ENCODE data around the gene PRR33. TPM values are rescaled to one million over a fixed set of nuclear protein-coding genes. Genes with fewer than 3 reads are reported as not detected.
A peak's percentile ranks its signal among the peaks of the same experiment; 100 is the strongest.
"Not testable (repeated sequence)": the region's sequence is repeated elsewhere in the genome, so short reads cannot be mapped to it uniquely, and the experiment has no call there.

PRR33 gene
- total RNA-seq, 1 experiment from 2014 or later = not detected

DNA sequence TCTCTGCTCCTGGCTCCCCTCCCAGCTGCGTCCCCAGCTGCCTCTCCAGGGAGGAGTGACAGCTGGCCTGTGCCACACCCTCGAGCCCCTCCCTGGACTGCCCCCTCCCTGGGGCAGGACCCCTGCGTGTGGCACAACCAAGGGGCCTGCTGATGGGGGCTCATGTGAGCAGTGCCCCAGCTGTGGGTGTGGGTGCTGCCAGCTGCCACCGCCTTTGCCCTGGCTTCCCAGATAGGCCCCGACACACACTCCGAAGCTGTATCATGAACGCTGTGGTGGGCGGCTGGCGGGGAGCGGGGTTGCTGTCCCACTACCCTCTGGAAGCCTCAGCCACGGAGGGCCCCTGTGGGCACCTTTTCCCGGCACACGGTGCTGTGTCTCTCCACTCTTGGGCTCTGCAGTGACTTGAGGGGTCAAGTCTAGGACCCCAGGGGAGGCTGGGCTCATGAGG is 15.8 kb downstream of the PRR33 start:
- not testable (repeated sequence) for DNase-seq (ENCODE audit: low read depth)

DNA sequence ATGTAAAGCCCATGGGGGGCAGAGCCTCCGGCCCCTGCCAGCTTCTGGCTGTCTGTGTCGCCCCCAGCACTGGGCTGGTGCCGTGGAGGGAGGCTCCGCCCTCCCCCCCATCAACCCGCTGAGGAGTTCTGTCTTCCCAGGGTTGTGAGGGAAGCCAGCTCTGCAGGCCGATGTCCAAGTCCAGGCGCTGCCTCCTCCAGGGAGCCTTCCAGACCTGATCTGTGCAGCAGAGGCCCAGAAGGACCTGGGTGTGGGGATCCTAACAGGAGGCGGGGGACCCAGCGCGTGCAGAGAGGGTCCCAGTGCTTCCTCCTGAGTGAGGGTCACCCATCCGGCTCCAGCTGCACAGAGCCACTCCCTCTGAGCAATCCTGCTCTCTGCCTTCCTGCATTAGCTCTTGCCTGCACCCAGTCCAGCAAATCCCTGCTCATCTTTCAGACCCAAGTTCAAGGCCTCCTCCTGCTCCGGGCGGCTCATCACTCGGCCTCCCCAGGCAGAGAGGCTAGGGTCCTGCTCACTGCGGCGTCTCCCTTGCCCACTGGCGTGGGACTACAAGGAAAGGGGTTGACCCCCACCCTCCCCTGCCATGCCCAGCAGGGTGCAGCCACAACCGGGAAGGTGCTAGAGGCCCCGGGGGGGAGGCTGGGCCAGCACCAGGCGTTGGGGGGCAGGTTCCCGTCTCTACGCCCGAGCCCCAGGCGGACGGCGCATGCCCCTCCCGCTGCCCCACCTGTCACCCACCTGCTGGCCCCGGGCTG is 16.4 kb downstream of the PRR33 start:
- no peak for DNase-seq (ENCODE audit: low read depth)

DNA sequence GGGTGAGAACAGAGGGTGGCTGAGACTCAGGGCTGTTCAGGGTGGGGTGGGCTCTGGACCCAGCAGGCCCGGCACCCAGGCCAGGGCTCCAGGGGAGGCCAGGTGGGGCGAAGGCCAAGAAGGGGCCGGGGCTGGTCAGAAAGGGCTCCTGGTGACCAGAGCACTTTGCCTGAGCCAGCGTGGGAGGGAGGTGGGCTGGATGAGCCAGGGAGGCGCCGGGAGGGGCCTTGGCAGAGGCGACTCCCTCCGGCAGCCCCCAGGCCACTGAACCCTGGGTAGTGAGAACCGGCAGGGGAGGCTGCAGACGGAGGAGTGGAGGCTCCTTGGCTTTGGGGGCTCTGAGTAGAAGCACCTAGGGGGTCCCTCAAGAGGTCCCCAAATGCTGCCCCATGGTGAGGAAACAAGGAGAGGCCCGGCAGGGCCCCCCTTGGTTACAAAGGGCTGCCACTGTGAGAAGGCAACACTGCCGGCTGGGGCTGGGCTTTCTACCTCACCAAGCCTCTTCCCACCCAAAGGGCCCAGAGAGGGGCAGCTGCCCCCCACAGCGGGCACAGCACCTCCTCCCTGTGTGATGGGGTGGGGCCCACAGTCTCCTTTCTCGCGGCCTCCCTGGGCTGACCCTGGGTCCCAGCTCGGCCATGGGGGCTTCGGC is 17.1 kb downstream of the PRR33 start:
- DNase-seq (ENCODE audit: low read depth) = not testable (repeated sequence)

DNA sequence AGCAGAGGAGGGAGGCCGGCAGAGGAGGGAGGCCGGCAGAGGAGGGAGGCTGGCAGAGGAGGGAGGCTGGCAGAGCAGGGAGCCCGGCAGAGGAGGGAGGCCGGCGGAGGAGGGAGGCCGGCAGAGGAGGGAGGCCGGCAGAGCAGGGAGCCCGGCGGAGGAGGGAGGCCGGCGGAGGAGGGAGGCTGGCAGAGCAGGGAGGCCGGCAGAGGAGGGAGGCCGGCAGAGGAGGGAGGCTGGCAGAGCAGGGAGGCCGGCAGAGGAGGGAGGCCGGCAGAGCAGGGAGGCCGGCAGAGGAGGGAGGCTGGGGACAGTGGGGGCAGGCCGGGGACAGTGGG is 17.9 kb downstream of the PRR33 start:
- DNase-seq (ENCODE audit: low read depth) = not testable (repeated sequence)

DNA sequence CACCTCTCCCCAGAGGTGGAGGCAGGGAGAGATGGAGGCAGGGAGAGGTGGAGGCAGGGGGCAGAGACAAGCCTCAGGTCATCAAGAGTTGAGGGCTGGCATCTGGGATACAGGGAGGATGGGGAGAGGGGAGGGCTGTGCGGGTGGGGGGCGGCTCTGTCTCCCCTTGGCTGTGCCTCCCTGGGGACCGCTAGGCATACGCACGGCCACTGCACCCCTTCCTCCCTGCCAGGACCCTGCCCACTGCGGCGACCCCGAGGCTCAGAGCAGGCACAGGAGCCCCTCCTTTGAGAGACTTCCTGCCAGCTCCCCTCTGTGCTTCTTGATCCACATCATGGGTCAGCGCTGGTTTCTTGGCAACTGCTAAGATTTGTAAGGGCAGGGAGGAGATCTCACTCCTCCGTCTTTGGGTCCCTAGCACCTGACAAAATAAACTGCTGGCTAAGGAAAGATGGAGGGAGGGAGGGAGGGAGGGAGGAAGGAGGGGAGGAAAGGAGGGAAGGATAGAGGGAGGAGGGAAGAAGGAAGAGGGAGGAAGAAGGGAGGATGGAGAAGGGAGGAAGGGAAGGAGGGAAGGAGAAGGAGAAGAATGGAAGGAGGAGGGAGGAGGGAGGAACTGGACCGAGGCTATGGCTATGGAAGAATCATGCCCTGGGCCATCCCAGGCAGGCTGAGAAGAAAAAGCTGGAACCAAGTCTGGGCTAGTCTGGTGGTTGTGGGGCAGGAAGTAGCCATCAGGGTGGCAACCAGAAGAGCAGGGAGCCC is 18.5 kb downstream of the PRR33 start:
- peak; percentile 58 for DNase-seq (ENCODE audit: low read depth)

GRCh38 chr11:1872267-1872985 is 19.3 kb downstream of the PRR33 start:
- no peak for DNase-seq (ENCODE audit: low read depth)

DNA sequence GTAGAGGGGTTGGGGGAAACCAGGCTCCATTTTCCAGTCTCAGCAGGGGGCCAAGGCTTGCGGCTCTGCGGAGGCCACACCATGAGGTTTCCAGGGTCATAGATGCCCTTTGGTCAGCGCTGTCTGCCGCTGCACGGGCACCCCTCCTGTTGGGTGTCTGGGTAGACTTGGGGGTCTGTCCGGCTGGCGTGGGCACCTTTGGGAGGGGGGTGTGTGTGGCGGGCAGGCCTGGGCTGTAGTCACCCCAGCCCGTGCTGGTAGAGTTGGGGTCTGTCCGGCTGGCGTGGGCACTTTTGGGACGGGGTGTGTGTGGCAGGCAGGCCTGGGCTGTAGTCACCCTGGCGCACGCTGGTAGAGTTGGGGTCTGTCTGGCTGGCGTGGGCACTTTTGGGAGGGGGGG is 20.2 kb downstream of the PRR33 start:
- no peak for DNase-seq (ENCODE audit: low read depth)

GRCh38 chr11:1870721-1871466 is 20.8 kb downstream of the PRR33 start:
- no peak for DNase-seq (ENCODE audit: low read depth)

DNA sequence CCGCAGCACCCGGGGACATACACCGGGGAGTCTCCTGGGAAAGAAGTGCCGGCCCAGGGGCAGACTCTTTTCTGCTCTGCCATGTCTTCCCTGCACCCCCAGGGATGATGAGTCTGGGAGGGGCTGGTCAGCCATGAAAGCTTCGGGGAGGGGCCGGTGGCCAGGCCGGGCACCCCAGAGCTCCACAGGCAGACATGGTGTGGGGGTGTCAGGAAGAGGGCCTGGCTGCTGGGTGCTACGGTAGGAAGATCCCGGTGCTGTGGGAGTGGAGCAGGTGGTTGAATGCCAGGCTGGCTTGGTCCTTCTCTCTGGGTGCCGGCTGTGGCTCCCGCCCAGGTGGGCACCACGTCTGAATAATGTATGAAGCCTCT is 21.4 kb downstream of the PRR33 start:
- DNase-seq (ENCODE audit: low read depth) = no peak

DNA sequence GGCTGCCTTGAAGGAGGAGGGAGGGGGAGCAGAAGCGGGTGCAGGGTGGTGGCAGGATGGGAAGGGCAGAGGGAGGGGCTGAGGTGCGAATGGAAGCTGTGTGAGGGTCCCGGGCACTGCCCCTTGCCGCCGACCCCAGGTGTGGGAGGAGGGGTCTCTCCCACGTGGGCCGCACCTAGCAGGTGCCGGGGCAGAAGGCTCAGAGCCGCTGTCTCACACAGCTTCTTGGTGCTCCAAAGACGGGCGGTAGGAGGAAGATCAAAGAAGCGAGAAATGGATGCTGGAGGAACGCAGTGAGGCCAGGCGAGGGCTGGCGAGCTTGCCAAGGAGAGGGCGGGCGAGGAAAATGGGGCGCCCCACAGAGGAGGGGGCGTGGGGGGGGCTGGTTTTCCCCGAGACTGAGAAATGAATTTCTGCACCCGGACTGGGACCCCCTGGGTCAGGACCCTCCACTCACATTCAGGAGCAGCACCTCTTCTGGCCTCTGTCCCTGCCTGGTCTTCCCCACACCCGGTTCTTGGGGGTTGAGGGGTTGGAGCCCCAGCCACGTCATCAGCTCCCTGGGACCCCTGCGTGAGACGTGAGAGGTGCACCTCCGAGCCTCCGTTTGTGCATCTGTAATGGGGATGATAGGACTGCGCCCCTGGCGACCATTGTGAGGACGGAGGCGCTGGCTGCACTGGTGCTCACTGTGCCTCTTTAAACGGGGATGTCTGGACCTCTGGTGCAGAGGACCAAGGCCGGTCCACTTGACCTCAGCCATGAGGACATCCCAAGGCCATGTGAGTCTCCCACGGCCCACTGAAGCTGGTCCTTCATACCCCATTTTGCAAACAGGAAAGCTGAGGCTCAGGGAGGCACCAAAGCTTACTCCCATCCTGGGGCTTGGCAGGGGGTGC is 22.0 kb downstream of the PRR33 start:
- DNase-seq (ENCODE audit: low read depth) = peak; percentile 16

DNA sequence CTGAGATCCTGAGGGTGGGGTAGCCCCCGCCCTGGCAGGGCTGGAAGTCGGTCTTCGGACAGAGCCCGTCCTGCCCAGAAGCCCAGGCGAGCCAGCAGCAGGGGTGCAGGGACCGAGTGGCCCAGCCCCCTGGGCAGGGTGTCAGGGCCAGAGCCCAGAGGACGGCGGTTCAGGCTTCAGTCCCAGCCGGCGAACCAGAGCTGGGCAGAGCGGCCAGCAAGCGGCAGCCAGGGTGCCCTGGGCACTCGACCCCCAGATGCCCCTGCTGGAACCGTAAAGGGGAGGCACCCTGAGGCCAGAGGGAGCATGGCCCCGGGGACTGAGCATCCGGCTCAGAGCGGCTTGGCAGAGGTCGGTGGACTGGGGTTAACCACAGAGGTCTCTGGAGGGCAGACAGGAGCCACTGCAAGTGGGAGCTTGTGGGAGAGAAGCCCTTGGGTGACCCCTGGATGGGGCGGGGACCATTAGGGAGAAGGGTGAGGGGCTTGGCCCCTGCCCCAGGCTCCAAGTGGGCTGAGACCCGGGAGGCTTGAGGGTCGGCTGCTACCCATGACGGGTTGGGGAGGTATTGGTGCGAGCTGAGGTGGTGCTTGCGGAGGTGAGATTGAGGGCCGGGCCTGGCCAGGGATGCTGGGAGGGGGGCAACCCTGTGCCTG is 22.9 kb downstream of the PRR33 start:
- DNase-seq (ENCODE audit: low read depth) = peak; percentile 42

GRCh38 chr11:1868056-1868635 is 23.5 kb downstream of the PRR33 start:
- DNase-seq (ENCODE audit: low read depth) = no peak

- DNase-seq (ENCODE audit: low read depth) = no peak
Observed at GRCh38 chr11:1867381-1867780, 24.3 kb downstream of the PRR33 start.

DNA sequence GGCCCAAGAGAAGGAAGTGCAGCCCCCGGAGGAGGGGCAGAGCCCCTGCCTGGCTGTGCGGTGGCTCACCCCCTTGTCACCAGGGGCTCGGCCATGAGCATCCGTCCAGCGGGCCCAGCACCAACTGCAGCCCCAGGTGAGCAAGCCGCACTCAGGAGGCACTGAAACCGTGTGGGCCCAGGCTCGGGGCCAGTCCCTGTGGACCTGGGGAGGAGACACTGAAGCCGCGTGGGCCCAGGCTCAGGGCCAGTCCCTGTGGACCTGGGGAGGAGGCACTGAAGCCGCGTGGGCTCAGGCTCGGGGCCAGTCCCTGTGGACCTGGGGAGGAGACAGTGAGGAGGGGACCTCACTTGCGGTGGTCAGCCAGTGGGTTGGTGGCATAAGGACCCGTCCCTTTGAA is 24.9 kb downstream of the PRR33 start:
- no peak for DNase-seq (ENCODE audit: low read depth)

- DNase-seq (ENCODE audit: low read depth) = no peak
Observed at GRCh38 chr11:1866226-1866625, 25.5 kb downstream of the PRR33 start.

- DNase-seq (ENCODE audit: low read depth) = peak; percentile 51
Observed at GRCh38 chr11:1864831-1865665, 26.6 kb downstream of the PRR33 start.

- peak; percentile 80 for DNase-seq (ENCODE audit: low read depth)
Observed at GRCh38 chr11:1864231-1864630, 27.5 kb downstream of the PRR33 start.
